Measurements from ENCODE around the gene PIGO.

Gene PIGO

DNA sequence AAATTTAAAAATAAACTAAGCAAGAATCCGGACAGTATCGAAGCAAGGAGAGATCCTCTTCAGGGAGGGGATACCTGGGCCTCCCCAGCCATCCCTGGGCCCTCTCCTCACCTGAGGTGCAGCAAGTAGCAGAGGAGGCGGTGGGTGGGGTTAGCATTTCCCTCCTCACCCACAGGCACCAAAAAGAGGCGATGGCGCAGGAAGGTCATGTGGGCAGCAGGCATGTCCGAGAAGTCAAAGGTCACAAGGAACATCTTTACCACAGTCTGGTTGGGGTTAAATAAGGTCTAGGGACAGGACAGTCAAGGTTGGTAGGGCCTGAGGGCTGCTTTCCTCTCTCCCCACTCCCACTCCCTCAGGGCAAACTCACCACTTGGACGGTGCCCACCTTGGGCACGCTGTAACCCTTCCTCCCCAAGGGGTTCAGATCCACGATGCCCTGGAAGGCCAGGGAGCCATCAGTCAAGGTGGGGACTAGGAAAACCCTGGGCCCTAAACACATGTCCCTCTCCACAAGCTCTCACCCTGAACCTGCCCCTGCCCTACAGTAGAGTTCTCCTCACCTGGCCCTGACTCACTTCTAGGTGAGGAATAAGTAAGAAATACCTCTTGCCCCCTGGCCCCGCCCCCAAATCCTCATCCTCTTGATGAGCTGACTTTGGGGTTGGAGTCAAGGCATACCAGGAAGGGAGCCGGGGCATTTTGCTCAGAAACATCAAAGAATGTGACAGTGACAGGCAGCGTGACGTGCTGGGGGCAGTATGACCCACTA lies 9.4 kb upstream of the PIGO start:
- no peak for FAIRE-seq

DNA sequence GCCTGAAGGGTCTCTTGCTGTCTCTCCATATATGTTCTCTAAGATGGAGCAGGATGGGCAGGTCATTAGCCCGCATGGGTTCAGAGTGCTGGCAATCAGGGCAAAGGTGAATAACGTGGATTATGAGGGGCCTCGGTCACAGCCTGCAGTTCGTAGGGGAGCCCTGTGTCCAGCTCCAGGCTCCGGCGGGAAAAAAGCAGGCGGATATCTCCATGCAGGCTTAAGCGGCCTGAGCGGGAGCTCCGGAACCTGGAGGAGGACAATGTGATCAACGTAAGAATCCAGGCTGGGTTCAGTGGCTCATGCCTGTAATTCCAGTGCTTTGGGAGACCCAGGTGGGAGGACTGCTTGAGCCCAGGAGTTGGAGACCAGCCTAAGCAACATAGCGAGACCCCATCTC lies 8.7 kb upstream of the PIGO start:
- FAIRE-seq: no peak

DNA sequence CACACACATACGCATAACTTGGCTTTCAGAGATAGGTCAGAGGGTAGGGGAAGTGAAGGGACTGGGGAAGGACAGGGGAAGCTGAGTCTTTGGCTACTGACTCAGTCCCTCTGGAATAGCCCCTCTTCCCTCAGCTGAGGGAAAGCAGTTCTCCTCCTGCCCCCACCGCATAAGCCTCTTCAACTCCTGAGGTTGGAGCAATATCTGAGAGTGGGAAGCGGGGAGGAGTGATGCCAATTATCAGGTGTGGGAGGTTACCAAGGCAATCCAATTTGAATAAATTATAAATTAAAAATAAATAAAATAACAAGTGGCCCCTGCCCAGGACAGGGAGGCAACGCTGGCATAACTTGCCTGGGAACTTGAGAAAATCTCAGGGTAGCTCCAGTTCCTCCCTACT lies 8.2 kb upstream of the PIGO start:
- FAIRE-seq: no peak

DNA sequence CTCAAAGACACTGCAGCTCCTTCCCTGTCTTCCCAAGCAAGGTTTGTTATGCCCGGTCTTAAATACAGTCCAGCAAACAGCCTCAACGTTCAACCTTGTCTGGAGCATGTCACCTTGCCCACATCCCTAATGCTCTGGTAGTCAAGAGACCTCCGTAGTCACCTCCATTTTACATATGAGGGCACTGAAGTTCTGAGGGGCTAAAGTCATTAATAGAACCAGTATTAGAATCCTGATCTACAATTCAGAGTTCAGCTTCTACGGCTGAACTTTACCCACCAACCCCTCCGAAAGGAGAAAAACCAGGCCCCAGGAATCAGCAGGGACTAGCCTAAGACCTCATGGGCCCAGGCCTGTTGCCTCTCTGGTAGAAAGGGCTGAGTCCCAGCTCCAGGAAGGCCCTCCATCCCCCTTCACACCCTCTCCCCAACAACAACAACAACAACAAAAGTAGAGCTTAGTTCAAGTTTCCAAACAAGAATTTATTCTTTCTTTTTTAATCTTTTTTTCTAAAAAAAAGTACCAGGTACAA lies 7.3 kb upstream of the PIGO start:
- no peak for FAIRE-seq

DNA sequence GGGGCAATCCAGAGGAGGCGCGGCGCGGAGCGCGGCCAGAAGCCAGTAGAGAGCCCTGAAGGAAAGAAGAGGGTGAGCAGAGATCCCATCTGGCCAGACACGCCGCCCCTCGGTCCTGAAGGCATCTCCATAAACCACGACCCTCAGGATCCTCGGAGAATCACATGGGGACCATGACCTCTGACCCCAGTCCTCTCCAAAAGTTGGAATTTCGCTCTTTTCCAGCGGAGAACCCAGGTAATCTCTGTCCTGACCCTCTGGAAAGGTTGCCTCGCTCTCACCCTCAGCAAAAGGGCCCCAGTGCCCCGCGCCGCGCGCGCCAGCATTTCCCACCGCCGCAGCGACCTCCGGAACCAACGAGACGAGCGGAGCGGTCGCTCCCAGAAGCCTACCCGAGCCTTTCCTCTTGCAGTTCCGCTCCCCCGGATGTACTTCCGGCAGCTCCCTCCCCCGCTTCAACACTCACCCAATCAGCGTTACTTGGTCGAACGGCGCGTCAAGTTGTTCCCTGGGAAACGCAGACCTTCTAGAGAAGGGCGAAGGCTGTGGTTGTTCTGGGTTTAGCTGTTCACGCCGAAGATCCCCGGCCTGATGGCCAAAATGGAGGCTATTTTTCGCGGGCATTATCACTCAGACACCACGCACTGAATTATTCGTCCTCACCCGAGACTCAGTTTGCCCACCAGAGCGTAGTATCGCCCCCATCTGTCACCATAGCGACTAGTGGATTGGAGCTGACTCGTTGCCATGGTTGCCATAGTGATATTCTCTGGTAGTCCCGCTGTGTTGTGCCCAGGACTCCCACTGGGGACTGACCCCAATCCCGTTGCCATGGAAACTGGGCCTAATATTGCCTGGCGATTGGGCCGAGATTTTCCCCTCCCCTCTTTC lies 6.6 kb upstream of the PIGO start, which contains the start of gene STOML2:
TSS of gene STOML2 (minus strand) at position 363 of the 891 bp plus-strand sequence. CDS start at position 326, 37 bp downstream.
- FAIRE-seq: peak; percentile 94

DNA sequence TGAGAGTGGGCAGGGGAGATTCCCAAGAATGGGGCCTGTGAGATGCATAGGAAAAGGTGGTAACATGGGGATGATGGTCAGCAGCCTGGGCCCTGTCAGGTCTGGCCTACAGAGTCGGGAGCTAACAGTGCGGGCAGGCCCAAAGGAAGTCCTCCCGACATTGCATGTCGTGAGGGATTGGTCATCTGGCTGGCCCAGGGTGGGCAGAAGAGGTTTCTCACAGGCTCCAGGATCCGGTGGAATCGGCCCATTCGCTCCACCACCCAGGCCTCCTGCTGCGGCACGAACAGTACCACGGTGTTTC lies 6.0 kb upstream of the PIGO start:
- no peak for FAIRE-seq

DNA sequence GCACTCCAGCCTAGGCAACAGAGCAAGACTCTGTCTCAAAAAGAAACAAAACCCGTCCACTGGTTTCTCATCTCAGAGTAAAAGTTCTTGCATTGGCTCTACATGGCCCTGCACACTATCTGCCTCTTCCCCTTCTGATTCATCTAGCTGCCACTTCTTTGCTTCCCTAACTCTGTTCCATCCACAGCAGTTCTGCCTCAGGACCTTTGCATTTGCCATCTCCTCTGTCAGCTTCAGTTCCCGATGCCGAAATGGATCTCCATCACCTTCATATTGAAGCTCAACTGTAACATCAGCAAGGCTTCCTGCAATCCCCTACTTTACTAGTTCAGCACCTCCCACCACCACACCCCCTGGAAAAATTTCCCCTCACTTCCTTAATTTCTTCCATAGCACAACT lies 1.2 kb upstream of the PIGO start:
- FAIRE-seq: no peak

DNA sequence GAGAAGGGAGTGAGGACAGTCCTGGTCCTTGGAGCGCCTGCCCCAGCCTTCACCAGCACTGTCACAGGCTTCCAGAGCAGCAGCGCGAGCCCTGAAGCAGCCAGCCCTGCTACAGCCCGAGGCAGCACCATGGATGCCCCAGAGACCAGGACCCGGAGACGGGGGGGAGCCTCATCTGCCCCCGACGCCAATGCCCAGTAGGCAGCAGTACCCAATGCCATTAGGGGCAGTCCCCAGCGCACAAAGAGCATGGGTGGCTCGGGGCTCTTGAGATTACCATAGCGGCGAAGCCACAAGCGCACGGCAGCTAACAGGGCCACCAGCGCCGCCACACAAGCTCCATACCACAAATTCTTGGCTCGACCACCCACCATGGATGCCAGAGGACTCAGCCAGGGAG lies 4.9 kb downstream of the PIGO start:
- FAIRE-seq: no peak

DNA sequence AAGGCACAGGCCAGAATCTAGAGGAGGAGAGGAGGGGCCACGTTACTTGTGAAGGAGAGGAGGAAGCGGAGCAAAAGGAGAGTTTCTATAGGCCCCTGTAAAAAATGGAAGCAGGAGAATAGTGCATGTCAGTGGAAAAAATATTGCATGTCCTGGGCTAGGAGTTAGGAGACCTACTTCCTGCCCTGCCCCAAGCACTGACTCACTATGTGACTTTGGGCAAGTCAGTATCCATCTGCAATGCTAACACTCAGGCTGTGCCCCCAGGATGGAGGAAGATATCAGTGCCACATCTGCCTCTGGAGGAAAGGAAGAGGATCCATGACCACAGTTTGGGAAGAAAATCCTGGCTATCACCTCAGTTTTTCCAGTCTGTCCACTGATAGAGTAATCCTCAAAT lies 7.0 kb downstream of the PIGO start:
- FAIRE-seq: no peak

DNA sequence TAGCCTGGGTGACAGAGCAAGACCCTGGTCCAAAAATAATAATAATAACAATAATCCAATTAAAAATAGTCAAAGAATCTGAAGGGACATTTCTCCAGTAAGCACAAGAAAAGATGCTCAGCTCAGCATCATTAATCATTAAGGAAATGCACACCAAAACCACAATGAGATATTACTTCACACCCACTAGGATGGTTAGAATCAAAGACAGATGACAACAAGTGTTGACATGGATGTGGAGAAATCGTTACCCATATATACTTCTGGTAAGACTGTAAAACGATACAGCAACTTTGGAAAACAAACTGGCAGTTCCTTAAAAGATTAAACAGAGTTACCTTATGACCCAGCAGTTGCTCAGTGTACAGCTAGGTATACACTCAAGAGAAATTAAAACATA lies 11.3 kb downstream of the PIGO start:
- FAIRE-seq: no peak

DNA sequence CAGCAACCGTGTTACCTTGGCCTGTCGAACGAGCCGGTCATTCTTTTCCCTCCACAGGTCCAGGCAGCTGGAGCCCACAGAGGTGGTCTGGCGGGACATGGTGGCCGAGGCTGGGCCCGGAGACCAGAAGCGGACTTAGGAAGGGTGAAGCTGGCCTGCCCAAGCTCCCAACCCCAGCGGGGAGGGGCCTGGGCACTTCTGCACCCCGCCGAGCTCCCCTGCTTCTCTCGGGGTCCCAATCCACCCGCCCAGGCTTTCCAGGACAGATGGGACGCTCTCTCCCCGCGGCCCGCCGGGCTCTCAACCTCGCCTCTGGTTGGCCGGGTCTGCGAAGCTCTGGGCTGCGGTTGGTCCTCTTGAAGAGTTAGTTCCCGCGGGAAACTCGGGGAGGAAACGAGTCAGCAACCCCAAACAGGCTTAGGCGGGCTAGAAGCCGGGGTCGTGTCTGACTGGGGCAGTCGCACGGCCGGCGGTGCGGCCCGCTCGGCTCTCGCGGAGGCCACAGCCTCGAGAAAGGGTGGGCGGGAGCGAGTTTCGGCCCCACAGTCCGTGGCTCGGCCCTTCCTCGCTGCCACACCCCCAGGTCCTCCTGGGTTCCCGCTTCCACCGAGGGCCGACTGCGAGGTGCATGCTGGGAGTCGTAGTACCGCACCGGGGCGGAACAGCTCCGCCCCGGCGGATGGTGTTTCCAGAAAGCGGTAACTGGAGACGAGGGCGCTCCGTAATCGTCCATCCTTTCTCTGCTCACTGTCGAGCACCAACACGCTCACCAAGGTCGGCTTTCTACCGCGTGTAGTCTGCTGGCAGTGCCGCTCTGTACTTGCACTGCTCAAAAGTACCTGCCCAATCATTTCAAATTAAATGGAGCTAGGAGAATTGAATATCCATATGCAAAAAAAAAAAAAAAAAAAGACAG lies 16.7 kb downstream of the PIGO start, which contains the start of gene FANCG:
TSS of gene FANCG (minus strand) at position 517 of the 916 bp plus-strand sequence. CDS start at position 99, 418 bp downstream.
- FAIRE-seq: peak; percentile 91

DNA sequence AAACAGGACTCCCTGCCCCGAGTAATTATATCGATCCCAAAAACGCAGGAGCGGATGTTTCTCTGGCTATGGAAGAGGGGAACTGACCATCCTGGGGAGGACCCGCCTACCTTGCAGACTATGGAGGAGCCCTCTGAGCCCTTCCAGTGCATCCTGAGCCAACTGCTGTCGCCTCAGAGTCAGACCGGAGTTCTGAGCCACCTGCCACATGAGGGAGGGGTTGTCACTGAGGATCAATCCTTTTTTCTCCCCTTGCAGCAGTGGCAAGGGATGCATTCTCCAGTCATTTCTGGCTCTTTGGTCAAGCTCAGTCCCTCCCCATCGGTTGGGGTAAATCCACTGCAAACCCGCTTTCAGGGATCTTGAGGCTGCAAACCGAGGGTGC lies 17.4 kb downstream of the PIGO start:
- FAIRE-seq: no peak

DNA sequence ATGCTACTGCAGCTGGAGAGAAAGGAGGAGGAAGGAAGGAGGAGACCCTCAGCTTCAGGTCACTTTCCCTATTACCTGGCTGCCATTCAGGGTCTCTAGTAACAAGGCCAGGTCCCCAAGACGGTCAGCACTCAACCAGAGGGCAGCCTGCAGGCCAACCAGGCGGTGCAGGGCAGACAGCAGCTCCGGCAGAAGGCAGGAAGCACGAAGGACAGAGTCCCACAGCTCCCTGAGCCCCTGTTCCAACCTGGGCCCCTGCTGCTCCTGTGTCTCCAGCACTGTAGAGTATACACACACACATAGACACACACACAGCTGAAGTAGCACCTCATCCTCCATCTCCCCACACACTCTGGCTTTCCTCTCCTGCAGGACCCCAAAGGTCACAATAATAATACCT lies 18.3 kb downstream of the PIGO start:
- FAIRE-seq: no peak

DNA sequence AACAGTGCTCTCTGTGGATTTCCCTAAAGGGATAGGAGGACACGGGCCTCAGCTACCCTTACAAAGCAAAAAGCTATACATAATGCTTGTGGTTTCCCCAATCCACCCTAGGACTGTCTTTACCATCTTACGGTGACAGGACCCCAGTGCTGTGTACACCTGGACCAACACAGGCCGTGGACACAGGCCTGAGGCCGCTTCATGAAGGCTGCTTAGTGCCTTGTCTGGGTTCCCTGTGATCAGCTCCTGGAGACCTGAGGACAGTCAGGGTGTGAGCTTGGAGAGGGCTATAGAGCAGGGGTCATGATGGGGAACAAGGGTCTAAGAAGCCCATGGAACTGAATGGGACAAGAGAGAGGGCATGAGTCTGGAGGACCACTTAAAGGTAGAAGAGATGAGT lies 19.5 kb downstream of the PIGO start:
- FAIRE-seq: no peak

DNA sequence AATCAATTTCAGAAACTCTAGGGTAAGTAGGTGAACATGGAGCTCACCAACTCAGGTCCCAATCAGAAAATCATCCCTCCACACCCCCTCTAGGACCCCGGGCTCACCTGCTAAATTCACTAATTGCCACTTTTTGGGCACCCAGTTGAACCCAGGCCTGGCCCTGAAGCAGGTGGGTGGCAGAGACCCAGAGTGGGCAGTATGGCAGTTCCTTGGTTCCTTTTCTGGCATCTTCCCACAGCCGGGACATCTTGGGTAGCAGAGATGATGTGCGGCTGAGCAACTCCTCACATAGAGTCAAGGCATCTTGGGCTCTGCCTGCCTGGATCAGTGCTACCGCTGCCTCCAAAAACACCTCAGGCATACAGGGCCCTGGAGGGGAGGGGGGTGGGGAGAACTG lies 21.0 kb downstream of the PIGO start:
- FAIRE-seq: no peak

DNA sequence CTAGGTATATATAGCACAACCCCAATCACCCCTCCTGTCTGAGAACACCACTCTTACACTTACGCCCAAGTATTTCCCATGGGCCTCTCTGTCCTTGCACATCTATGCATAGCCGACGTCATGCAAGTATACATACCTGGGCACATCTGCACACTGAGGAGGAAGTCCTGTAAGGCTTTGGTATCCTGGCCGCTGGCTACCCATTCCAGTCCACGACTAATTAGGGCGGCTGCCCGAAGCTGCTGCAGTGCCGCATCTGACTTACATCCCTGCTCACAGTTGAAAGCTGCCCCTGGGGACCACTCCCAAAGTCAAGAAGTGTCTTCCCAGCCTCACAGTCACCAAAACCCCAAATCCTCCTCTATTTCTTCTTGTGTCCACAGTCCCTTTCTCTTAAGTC lies 21.6 kb downstream of the PIGO start:
- no peak for FAIRE-seq

DNA sequence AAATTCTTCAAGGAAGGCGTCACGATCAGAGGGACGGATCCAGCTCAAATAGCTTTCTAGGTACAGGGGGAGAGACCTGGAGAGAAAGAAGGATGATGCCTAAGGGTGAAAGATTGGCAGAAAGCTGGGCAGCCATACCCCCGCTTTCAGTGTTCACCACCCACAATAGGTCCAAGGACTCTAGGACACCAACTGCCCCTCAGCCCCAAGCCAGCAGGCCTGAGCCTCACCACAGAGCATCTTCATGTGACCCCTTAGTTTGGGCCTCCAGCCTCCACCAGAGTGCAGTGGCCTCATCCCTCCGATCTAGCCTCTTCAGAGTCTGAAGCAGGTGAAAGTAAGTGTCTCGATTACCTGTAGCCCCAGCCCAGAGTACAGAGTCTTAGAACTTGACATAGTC lies 22.2 kb downstream of the PIGO start:
- no peak for FAIRE-seq

DNA sequence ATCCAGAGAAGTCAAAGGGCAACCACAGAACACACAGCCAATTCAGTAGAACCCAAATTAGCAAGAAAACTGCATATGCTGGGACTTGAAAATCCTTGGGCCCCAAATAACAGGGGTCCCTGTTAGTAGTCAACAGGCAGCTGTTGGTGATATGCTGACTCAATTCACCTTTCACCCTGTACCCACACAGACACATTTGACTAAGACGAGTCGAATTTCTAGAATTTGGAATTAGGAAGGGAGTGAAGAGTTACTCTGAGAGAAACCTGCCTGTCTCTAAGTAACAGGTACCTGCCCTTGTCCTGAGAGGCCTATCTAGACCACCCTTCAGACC lies 23.1 kb downstream of the PIGO start:
- FAIRE-seq: no peak

DNA sequence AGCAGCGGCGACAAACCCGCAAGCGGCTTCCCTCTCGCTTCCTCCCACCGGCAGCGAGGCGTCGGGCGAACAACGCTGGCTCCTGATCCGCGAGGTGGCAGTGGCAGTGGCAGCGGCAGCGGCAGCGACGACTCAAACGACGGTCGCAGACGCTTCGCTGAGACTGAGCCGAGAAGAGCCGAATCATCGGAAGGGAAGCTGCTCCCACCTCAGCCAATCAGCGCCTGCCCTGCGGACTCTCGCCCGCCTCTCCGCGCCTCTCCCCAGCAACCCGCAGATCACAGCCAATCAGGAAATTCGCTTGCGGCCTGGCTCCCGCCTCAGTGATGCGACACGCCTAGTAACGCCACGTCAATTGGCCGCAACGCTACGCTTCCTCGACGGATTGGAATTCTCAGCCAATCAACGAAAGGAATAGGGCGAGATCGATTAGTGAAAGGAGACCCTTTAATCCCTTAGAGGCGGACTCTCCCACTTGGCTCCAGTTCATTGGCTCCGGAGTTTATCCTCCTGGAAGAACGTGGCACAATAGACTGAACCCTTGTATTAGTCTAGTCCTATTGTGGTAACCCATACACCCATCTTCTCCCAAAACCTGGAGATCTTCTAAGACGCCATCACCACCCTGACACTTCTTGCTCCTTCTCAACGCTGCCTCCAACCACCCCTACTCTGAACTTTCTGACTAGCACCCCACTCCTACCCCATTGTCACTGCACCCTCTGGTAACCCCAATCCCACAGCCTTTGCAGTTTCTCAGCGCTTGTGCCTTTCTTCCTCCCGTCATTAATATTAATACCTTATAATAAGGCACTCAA lies 23.7 kb downstream of the PIGO start, which contains the start of gene VCP:
TSS of gene VCP (minus strand) at position 165 of the 818 bp plus-strand sequence. CDS start 272 bp downstream, outside the sequence.
- FAIRE-seq: peak; percentile 99

DNA sequence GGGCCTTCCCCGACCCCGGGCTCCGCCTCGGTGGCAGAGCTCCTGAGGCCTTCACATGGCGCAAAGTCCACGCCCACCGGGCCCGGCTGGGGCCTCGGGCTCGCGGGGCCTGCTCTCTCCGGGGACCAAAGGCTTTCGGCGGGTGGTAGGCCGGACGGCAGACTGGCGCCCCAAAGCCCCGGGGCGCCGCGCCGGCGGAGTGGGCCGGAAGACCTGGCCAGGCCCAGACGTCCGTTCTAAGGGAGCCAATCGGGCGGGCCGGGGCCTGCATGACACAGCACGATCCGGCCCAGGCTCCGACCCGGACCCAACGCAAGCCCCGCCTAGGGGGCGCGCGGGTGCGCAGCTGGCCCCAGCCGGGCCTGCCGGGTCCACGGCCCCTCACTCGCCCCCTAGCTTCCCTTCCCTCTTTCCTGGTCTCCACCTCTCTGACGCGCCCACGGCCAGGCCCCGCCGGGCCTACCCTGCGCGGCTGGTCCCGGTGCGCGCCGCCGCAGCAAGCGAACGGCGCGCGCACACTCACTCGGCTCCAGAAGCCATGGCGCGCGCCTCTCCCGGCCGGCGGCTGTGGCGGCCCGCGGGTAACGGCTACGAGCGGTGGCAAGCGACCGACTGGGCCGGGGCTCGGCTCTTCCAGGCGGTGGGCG lies 24.5 kb downstream of the PIGO start:
- FAIRE-seq: no peak

Data from G401.6 (cell line).